GM18498 (cell line): ENCODE results near the gene RTP3.
"Not testable (repeated sequence)": the region's sequence is repeated elsewhere in the genome, so short reads cannot be mapped to it uniquely, and the experiment has no call there.

ENCODE experiments used
- ATAC-seq: cut with Tn5 transposase; IDR thresholded peaks from one replicate; pipeline ENCODE4 v1.9.1; 2021; ENCODE audit warnings: mild to moderate bottlenecking, moderate library complexity; ENCODE audit not compliant: unreplicated experiment

RTP3 gene

GRCh38 chr3:46544771-46545503, 47.2 kb downstream of the RTP3 start:
- no peak for ATAC-seq

- no peak for ATAC-seq
Observed at GRCh38 chr3:46545818-46546630, 48.2 kb downstream of the RTP3 start.

- no peak for ATAC-seq
Observed at GRCh38 chr3:46546896-46547440, 49.2 kb downstream of the RTP3 start.

- not testable (repeated sequence) for ATAC-seq
Observed at GRCh38 chr3:46548611-46549010, 50.8 kb downstream of the RTP3 start.

GRCh38 chr3:46549408-46549904, 51.7 kb downstream of the RTP3 start:
- ATAC-seq: no peak

GRCh38 chr3:46549989-46550388, 52.2 kb downstream of the RTP3 start:
- no peak for ATAC-seq
